Retinal pigment epithelial cell (primary cell): ENCODE data around the gene ATL1.
A peak's percentile ranks its signal among the peaks of the same experiment; 100 is the strongest.

Experiments
- DNase-seq: peaks from one replicate; pipeline ENCODE4 v3.0.0-alpha.2; 2010; ENCODE audit warnings: low read depth
- H3K4me3 ChIP-seq: 2 replicates; pipeline ENCODE4 v1.5.1; 2011; ENCODE audit warnings: mild to moderate bottlenecking, low read length, control low read depth, moderate library complexity
- CTCF ChIP-seq: conservative IDR thresholded peaks from 2 replicates; pipeline ENCODE4 v1.5.1; 2011; ENCODE audit warnings: low read depth, low read length, control low read depth, inconsistent platforms

The ATL1 gene

GRCh38 chr14:50610465-50610864 is 50.5 kb downstream of the ATL1 start:
- DNase-seq, result no peak
- H3K4me3 ChIP-seq, result no peak overlapping the region
- no peak for TF ChIP-seq CTCF

- no peak overlapping the region for H3K4me3 ChIP-seq
- TF ChIP-seq CTCF, result no peak
- DNase-seq, result no peak
Observed at GRCh38 chr14:50612806-50613205, 52.9 kb downstream of the ATL1 start.

- no peak for TF ChIP-seq CTCF
- no peak for DNase-seq
- no peak overlapping the region for H3K4me3 ChIP-seq
Observed at GRCh38 chr14:50615056-50615455, 55.1 kb downstream of the ATL1 start.

DNA sequence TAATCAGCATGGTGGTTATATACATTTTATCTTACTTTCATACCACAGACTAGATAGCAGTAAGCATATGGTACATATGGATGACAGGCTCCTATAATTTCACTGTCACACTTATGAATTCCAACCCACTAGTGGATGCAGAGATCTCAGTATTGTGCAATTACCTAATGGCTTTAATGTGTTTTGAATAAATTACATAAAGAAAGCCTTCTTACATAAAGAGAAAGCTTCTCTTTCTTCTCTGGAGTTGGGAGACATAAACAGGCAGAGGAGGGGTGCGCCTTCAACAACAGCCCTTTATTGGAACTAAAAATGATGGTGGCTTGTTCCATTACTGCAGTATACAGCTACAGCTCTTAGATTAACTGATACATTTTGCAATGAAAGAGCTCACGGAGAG is 55.6 kb downstream of the ATL1 start:
- DNase-seq, result no peak
- no peak for TF ChIP-seq CTCF
- no peak overlapping the region for H3K4me3 ChIP-seq

DNA sequence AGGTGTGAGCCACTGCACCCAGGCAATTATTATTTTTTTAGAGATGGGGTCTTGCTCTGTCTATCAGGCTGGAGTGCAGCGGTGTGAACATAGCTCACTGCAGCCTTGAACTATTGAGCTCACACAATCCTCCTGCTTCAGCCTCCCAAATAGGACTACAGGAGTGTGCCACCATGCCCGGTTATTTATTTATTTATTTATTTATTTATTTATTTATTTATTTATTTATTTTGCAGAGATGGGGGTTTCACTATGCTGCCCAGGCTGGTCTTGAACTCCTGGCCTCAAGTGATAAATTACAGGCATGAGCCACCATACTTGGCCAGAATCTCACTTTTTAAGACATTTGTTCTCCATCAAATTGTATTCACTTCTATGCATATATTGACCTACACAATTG is 56.3 kb downstream of the ATL1 start:
- TF ChIP-seq CTCF, result no peak
- no peak overlapping the region for H3K4me3 ChIP-seq
- no peak for DNase-seq

DNA sequence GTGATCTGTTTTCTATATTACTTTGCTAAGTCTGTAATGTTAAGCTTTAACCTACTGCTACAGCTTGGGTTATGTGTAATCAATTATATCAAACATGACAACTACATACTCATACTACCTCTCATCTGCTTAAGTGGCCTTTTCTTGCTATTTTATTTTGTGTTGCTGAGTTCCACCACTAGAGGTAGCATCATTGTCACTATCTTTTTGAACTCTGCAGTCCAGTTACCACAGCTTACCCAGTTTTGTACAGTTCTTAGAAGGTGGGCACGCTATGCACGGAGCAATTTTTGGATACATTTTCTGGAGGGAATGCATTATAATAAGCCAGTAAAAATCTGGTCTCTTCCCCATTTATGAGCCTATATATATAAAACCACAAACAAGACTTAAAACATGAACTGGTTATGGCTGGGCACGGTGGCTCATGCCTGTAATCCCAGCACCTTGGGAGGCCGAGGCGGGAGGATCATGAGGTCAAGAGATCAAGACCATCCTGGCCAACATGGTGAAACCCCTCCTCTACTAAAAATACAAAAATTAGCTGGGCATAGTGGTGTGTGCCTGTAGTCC is 59.7 kb downstream of the ATL1 start:
- DNase-seq, result no peak

DNA sequence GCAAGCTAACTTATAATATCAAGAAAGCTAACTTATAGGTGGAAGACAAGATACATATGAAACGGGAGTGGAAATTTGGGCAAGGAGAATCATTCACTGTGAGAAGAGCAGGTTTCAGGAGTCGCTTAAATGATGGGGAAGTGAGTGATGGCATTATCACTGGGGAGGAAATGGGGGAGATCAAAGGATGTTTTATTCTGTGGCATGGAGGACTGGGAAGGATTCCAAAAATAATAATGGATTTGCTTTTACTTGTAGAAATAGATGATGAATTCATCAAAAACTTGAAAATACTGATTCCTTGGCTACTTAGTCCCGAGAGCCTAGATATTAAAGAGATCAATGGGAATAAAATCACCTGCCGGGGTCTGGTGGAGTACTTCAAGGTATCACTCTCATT is 60.4 kb downstream of the ATL1 start:
- DNase-seq, result no peak
- no peak overlapping the region for H3K4me3 ChIP-seq
- TF ChIP-seq CTCF, result no peak

More for the DNA sequence above, 59.7 kb downstream of the ATL1 start:
- TF ChIP-seq CTCF, result peak; percentile 67
- H3K4me3 ChIP-seq, result no peak overlapping the region
